Caco-2 (cell line): ENCODE data around the gene CLMP. TPM values are rescaled to one million over a fixed set of nuclear protein-coding genes. Genes with fewer than 3 reads are reported as not detected.

Source experiments
- BruUV-seq: library from RNA; stranded (reverse); fragments of 400-500 nt; replicated peaks from 2 replicates; lab custom pipeline; 2021; lab: Mats Ljungman, UMichigan
- CTCF ChIA-PET: fragments of 300-600 bp; sonication (Branson Sonifier 250); formaldehyde crosslinking; loops from one replicate; lab custom pipeline; 2022; ENCODE audit warnings: antibody characterized with exemption; lab: Charles Lee
- POLR2A ChIA-PET: fragments of 300-600 bp; sonication (Branson Sonifier 250); formaldehyde crosslinking; loops from one replicate; lab custom pipeline; 2022; ENCODE audit warnings: antibody characterized with exemption; lab: Charles Lee
- DNase-seq, 2 experiments: peaks; one replicate each; pipeline versions ENCODE4 v3.0.0 to v3.0.0-alpha.2; 2020 to 2022
- H3K27me3 ChIP-seq: replicated peaks from 2 replicates; pipeline ENCODE4 v1.6.0; 2011; ENCODE audit warnings: low read length; ENCODE audit not compliant: control insufficient read depth, insufficient read depth
- H3K36me3 ChIP-seq: 2 replicates; pipeline ENCODE4 v1.5.1; 2011; ENCODE audit warnings: low read length; ENCODE audit not compliant: control insufficient read depth, insufficient read depth
- H3K4me1 ChIP-seq: fragments of 250-450 bp; sonication (Bioruptor Pico); 2 replicates; pipeline ENCODE4 v1.5.1; 2020; ENCODE audit warnings: mild to moderate bottlenecking
- H3K4me3 ChIP-seq: 2 replicates; pipeline ENCODE4 v1.5.1; 2011; ENCODE audit warnings: low read depth, mild to moderate bottlenecking, control low read depth, low read length
- H3K9me3 ChIP-seq: fragments of 250-450 bp; sonication (Bioruptor Pico); 2 replicates; pipeline ENCODE4 v1.5.1; 2020; ENCODE audit warnings: mild to moderate bottlenecking, moderate library complexity
- H3K27ac Mint-ChIP-seq: one replicate; pipeline ENCODE4 v1.8.0; 2022; ENCODE audit warnings: mixed read lengths; ENCODE audit not compliant: unreplicated experiment
- H3K27me3 Mint-ChIP-seq: one replicate; pipeline ENCODE4 v1.8.0; 2022; ENCODE audit warnings: mixed read lengths; ENCODE audit not compliant: insufficient read depth, unreplicated experiment
- H3K36me3 Mint-ChIP-seq: one replicate; pipeline ENCODE4 v1.8.0; 2022; ENCODE audit warnings: mild to moderate bottlenecking, mixed read lengths; ENCODE audit not compliant: insufficient read depth, unreplicated experiment
- H3K4me1 Mint-ChIP-seq: one replicate; pipeline ENCODE4 v1.8.0; 2022; ENCODE audit warnings: low read depth, mixed read lengths; ENCODE audit not compliant: unreplicated experiment
- H3K4me3 Mint-ChIP-seq: one replicate; pipeline ENCODE4 v1.8.0; 2022; ENCODE audit warnings: mild to moderate bottlenecking, moderate library complexity, mixed read lengths; ENCODE audit not compliant: unreplicated experiment
- H3K9me3 Mint-ChIP-seq: one replicate; pipeline ENCODE4 v1.8.0; 2022; ENCODE audit warnings: mixed read lengths; ENCODE audit not compliant: unreplicated experiment
- CTCF ChIP-seq, 2 experiments: fragments of 200-600 bp in 1 of 2; IDR thresholded peaks; 1 replicate in 1 of 2; 2 replicates in 1 of 2; pipeline versions ENCODE4 v1.5.1 to v1.8.0; 2011 to 2022; ENCODE audit warnings: antibody characterized with exemption in 1 of 2, control low read depth in 1 of 2, inconsistent platforms in 1 of 2, low read depth in 1 of 2, low read length in 1 of 2, mild to moderate bottlenecking in 1 of 2, moderate library complexity in 1 of 2; ENCODE audit not compliant: insufficient read depth in 1 of 2, severe bottlenecking in 1 of 2, unreplicated experiment in 1 of 2
- intact Hi-C: fragments of 100-400 bp; cut with micrococcal nuclease; formaldehyde crosslinking; loops from one replicate; pipeline ENCODE4 v1.10.0; 2022; ENCODE audit not compliant: unreplicated experiment
- total RNA-seq: library from RNA; stranded (reverse); gene quantifications from 2 replicates; pipeline ENCODE4 v1.2.3, GENCODE V29; 2022

The CLMP gene
- total RNA-seq, 1 experiment from 2014 or later, result 58.9 TPM

- no peak for TF ChIP-seq CTCF (IDR thresholded peaks at IDR 0.05; ENCODE audit: insufficient read depth in 1 of 2, low read depth in 1 of 2, low read length in 1 of 2, severe bottlenecking in 1 of 2, unreplicated experiment in 1 of 2)
- Histone ChIP-seq H3K36me3 (no peaks in the 10 kb centered on the region), H3K9me3 (no peaks in the 10 kb centered on the region), H3K27me3 (no peaks in the 10 kb centered on the region), H3K4me3 (no peak overlapping the region), H3K4me1 (peaks cover 15% of the 10 kb centered on the region)
- BruUV-seq, result no TSS peak
- DNase-seq, result no peak
- Mint-ChIP-seq H3K4me3 (no peak overlapping the region), H3K4me1 (peaks cover 11% of the 10 kb centered on the region), H3K36me3 (peaks cover 6% of the 10 kb centered on the region), H3K9me3 (no peaks in the 10 kb centered on the region), H3K27me3 (no peaks in the 10 kb centered on the region), H3K27ac (peak overlapping the region; percentile 3)
- POLR2A ChIA-PET, result interaction anchor here (0.6 kb wide), 1 partner anchor 18 kb away, joined by 3 read pairs; no protein-coding TSS in a partner anchor
- CTCF ChIA-PET, result no interaction called here
- intact Hi-C loops, result no loop called here
These were observed 14.0 kb downstream of the CLMP start for GRCh38 chr11:123181075-123181474.

- no peak overlapping the region for H3K27ac Mint-ChIP-seq
- intact Hi-C loops, result no loop called here
- no peaks in the 10 kb centered on the region for H3K27me3 ChIP-seq
- DNase-seq, result no peak
- H3K9me3 ChIP-seq, result no peaks in the 10 kb centered on the region
- POLR2A ChIA-PET, result interaction anchor here (0.6 kb wide), 1 partner anchor 18 kb away, joined by 3 read pairs; no protein-coding TSS in a partner anchor
- no TSS peak for BruUV-seq
- peaks cover 11% of the 10 kb centered on the region for H3K4me1 Mint-ChIP-seq
- H3K36me3 ChIP-seq, result no peaks in the 10 kb centered on the region
- H3K9me3 Mint-ChIP-seq, result no peaks in the 10 kb centered on the region
- CTCF ChIA-PET, result no interaction called here
- H3K36me3 Mint-ChIP-seq, result peaks cover 6% of the 10 kb centered on the region
- H3K4me1 ChIP-seq, result peaks cover 16% of the 10 kb centered on the region
- no peak overlapping the region for H3K4me3 ChIP-seq
- TF ChIP-seq CTCF (IDR thresholded peaks at IDR 0.05; ENCODE audit: insufficient read depth in 1 of 2, low read depth in 1 of 2, low read length in 1 of 2, severe bottlenecking in 1 of 2, unreplicated experiment in 1 of 2), result no peak
- no peaks in the 10 kb centered on the region for H3K27me3 Mint-ChIP-seq
- no peak overlapping the region for H3K4me3 Mint-ChIP-seq
These were observed 14.5 kb downstream of the CLMP start for GRCh38 chr11:123180574-123180973.

GRCh38 chr11:123180166-123180565 is 14.9 kb downstream of the CLMP start:
- TF ChIP-seq CTCF (IDR thresholded peaks at IDR 0.05; ENCODE audit: insufficient read depth in 1 of 2, low read depth in 1 of 2, low read length in 1 of 2, severe bottlenecking in 1 of 2, unreplicated experiment in 1 of 2), result no peak
- ChIA-PET POLR2A (no interaction called here), CTCF (interaction anchor here (1.5 kb wide), 1 partner anchor 81 kb away, joined by 4 read pairs; no protein-coding TSS in a partner anchor)
- Histone ChIP-seq H3K9me3 (no peaks in the 10 kb centered on the region), H3K36me3 (no peaks in the 10 kb centered on the region), H3K4me3 (no peak overlapping the region), H3K27me3 (no peaks in the 10 kb centered on the region), H3K4me1 (peaks cover 17% of the 10 kb centered on the region)
- no peak for DNase-seq
- peaks cover 9% of the 10 kb centered on the region for H3K4me1 Mint-ChIP-seq
- no peak overlapping the region for H3K4me3 Mint-ChIP-seq
- intact Hi-C loops, result no loop called here
- H3K9me3 Mint-ChIP-seq, result no peaks in the 10 kb centered on the region
- H3K27me3 Mint-ChIP-seq, result no peaks in the 10 kb centered on the region
- peaks cover 7% of the 10 kb centered on the region for H3K36me3 Mint-ChIP-seq
- no TSS peak for BruUV-seq
- H3K27ac Mint-ChIP-seq, result no peak overlapping the region
